SK-N-DZ (cell line): ENCODE data around the gene RCVRN. TPM values are rescaled to one million over a fixed set of nuclear protein-coding genes. Genes with fewer than 3 reads are reported as not detected.

Source experiments
- DNase-seq: peaks from one replicate; pipeline ENCODE4 v3.0.0-alpha.2; 2015; ENCODE audit warnings: low spot score
- polyA plus RNA-seq, 2 experiments: library from polyadenylated mRNA; depleted of rRNA; stranded (reverse); fragments of >200 nt; gene quantifications; 2 replicates each; pipeline ENCODE4 v1.2.3, GENCODE V29; 2014

RCVRN gene
- polyA plus RNA-seq (2014; cell fraction: cytosol; rRNA removed): not detected in 2 replicates
- not detected in 2 replicates for polyA plus RNA-seq (2014; cell fraction: nucleus; rRNA removed)

DNA sequence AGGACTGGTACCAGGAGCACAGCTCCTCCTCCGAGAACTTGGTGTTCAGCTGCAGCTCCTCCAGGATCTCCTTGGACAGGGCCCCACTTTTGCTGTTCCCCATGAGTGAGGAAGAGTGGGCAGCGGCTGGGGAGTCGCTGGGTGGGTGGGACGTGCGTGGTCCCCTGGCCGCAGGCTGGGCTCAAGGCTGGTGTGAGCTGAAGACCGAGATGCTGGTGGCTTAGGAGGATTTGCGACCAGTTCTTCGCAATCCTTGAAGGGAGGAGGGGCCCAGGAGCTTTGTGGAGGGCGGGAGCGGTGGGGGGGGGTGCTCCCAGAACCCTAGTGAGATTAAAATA is at the start of gene RCVRN:
TSS of gene RCVRN (minus strand) at position 194 of the 338 bp plus-strand sequence. CDS start at position 103, 91 bp downstream.
- DNase-seq: no peak

- no peak for DNase-seq
Measured at GRCh38 chr17:9953492-9953891, 48.4 kb upstream of the RCVRN start.

DNA sequence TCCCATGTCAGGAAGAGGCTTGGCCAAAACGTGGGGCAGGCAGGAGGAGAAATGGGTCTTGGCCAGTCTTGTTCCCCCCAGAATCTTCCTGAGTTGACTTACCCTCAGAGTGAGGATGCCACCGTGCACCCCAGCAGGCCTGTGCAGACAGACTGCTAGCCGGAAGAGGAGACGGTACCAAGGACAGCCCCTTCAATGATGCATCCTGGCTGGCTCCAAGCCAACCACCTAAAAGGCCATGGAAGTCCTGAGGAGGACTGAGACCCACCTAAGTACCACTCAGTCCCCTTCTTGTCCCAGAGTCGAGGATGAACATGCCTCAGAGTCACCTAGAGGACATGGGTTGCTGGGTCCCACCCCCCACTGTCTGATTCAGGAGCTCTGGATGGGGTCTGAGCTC is 46.7 kb upstream of the RCVRN start:
- no peak for DNase-seq

GRCh38 chr17:9948928-9949327 is 43.9 kb upstream of the RCVRN start:
- no peak for DNase-seq

- no peak for DNase-seq
Measured at GRCh38 chr17:9944704-9945103, 39.6 kb upstream of the RCVRN start.

- DNase-seq: no peak
Measured at GRCh38 chr17:9943343-9943742, 38.3 kb upstream of the RCVRN start.

DNA sequence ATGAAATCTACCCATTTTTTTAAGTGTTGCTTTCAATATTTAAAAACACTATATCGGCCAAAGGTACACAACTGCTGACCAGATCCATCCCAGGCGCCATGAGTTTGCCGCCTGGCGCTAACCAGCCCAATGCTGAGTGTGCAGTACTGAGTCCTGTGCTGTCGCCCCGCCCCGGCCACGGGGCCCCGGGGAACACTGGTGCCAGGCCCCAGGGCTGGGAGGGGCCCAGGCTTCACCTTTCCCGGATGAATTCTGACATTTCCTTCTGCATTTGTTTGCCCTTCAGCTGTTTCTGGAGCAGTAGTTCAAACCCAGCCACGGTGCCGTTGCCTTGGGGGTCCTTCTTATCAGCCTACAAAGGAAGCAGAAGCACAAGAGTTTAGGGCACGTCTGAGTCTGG is 37.8 kb upstream of the RCVRN start:
- DNase-seq: no peak

GRCh38 chr17:9941305-9941704 is 36.2 kb upstream of the RCVRN start:
- no peak for DNase-seq

DNA sequence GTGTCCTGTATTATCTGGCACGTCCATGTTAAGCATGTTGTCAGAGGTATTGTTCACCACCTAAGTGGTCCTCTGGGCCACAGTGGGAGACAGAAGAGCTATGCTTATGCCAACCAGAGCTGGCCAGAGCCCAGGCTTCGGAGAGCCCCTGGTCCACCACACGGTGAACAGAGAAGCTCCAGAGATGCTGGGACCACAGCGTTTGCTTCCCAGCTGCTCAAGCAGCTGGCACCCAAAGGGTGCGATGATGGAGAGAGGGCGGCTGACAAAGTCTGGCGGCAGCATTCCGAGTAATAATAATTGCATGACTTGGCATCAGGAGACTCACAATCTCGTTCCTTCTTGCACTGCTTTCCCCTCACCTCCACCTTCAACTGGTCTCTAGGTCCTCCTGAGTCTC is 35.8 kb upstream of the RCVRN start:
- no peak for DNase-seq

DNA sequence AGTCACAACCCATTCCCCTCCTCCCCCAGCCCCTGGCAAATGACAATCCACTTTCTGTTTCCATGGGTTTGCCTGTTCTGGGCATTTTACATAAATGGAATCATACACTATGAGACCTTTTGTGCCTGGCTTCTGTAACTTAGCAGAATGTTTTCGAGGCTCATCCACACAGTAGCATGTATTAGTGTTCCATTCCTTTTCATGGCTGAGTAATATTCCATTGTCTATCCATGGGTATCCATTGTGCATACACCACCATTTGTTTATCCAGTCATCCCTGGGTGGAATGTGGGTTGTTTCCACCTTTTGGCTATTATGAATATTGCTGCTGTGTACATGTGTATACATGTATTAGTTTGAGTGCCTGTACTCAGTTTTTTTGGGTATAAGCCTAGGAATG is 33.7 kb upstream of the RCVRN start:
- DNase-seq: no peak

- DNase-seq: no peak
Measured at GRCh38 chr17:9937901-9938300, 32.8 kb upstream of the RCVRN start.

DNA sequence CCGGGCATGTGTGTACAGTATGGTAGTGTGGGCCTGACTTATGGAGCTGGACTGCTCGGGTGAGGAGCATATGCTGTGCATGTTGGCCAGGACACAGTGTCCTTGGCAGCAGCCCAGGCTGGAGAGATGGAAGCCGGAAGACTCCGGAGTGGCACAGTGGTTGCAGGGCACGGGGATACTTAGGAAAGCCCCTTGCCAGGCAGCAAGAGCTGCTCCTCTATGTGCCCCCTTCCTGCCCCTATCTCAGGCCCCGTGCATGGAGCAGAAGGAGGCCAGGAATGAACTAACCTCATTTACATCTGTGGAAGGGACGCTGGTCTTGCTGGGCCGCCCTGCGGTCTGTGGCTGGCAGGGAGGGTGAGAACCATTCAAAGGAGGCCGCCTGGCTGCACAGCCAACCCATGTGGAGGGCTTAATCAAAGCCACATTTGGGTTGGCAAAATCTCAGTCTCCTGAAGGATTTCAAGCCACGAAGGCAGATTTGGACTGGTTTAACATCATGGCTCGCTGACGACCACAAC is 32.2 kb upstream of the RCVRN start:
- DNase-seq: no peak

- no peak for DNase-seq
Measured at GRCh38 chr17:9936095-9936494, 31.0 kb upstream of the RCVRN start.

DNA sequence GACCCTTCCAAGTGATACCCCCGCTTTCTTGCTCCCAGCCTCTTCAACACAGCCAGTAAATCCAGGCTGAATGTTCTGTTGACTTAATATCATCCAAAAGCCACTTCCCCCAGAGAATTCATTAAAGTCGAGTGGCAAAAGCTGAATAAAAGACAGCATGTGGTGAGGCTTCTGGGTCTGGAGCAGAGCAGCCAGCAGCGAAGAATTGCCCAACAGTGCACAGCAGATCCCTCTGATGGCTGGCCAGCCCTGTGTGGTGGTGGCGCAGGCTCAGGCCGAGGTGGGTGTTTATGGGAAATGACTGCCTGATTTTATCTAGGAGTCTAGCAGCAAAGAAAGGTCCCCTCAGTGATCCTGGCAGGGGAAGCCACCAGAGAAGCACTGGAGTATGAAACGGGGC is 30.3 kb upstream of the RCVRN start:
- no peak for DNase-seq

DNA sequence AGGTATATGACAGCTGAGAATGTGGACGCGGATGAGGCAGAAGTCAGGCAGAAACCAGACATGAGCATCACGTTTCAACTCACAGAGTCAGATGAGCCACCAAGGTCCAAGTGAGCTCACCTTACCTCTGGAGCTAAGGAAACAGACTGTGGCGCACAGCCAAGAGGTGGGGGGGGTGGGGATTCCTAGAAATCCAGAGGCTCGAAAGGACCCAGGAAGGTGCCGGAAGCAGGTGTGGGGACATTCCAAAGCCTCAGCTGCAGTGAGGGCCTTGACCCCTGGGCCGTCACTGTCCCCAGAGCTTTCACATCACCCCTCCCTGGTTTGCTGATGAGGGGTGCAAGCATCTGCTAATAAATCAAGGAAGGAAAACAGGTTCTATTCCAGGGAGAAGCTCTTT is 29.3 kb upstream of the RCVRN start:
- DNase-seq: no peak

- DNase-seq: no peak
Measured at GRCh38 chr17:9932491-9932890, 27.4 kb upstream of the RCVRN start.

DNA sequence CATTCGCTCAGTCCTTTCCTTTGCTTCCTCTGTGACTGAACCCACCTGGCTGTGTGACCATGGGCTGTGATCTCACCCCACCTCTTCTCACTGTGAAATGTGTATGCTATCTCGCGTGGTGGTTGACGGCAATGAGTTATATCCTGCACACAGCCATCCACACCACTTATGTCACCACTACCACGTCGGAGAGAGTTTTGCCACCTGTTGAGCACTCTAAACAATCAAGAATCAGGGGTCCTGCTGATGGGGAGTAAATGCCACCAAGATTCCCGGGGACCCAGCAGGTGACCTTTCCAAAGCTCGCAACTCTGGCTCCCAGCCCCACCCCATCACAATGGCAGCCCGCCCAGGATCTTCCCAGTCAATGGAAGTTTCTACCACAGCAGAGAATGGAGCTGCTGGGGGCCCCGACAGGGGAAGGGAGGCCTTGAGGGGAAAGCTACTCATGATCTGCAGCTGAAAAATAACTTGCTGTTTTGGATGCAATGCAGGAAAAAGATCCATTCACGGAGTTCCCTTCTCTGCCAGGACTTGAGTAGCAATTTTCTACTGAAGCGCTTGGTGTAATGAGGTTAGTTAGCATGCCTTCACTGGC is 26.2 kb upstream of the RCVRN start:
- no peak for DNase-seq

- no peak for DNase-seq
Measured at GRCh38 chr17:9929871-9930270, 24.8 kb upstream of the RCVRN start.

DNA sequence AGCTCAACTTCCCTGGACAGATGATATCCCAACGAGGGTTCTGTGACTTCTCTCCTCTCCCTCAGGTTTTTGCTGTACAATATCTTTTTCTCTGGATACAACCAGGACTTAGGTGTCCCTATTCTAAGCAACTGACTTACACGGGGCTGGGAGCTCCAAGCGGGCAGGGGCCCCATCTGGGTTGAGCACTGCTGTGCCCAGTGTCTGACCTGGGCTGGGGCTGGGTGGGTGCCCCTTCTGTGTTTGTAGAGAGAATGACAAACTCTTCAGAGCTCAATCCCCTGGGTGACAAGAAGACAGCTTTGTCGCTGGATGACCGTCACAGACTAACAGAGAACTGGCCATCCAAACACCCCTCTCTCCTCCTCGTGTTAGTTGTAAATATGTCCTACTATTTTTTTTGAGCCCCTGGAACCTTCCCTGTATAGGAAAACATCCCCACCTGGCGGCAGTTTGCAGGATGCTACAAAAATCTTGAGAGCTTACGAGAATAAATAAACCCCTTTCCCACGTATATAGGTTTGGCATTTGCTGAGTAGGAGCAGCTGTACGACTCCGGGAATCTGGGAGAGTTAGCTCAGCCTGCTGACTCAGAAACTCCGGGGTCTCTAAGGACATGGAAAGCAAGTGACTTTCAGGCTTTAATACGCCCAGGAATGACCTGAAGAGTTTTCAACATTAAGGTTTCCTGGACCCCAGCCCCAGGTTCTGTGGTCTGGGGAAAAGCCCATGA is 23.7 kb upstream of the RCVRN start:
- peak; percentile 32 for DNase-seq

DNA sequence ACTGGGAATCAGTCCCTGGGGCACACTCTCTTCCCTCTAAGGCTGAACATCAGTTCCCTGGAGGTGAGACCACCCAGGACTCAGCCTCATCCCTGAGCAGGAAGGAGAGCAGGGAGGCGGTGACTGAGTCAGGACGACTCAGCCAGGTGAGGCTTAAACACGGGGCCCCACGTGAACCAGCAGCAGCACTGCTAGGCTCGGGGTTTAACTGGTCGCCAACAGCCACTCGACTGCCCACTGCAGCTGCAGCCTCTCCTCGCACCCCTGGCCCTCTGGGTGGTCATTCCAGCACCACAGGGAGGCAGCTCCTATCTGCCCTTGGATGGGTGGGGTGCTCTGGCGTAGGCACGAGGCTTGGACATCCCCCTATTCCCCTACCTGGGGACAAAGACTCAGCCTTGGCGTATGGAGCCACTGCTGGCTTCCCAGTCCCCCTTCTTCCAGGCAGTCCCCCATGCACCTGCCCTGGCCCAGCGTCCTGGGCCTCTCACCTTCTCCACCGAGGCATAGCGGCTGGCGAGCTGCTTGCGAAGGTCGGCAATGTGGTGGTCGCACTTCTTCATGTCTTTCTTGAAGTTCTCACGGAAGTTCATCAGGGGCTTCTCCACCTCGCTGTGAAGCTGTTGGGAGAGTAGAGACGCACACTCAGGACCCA is 21.2 kb upstream of the RCVRN start:
- DNase-seq: no peak

DNA sequence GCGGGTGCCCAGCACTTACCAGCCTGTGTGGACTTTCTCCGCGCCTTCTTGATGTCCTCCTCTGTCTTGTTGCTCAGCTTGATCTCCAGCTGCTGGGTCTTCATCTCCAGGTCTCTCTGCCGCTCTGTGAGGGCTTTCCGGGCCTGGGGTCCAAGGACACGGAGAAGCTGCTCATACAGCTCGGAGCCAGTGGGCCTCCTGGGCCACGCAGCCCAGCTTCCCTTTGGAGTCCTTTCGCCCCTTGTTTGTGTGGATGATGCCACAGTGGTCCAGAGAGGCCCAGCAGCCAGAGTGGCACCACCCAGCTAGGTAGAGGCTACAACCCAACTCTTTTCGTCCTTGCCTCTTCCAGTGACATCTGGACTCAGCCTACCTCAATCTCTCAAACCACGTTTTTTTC is 20.4 kb upstream of the RCVRN start:
- no peak for DNase-seq

DNA sequence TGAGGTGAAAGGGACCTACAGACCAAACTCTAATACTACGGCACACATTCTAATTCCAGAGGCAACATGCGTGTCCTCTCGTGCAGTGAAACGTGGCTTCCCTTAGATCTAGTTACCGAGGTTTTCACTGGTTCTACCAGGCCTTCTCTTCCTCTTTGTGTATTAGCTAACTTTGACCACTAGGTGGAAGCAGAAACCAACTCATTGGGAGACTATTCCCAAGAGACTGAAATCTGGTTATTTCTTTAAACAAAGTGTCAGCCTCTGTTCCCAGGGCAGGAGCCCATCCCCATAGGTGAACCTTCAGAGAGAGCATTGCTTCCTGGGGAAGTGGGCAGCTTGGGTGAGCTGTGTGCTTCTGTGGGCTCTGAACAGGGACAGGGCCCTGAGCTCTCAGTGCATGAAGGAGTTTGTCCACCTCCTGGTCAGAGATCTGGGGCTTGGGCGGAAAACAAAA is 19.7 kb upstream of the RCVRN start:
- peak; percentile 70 for DNase-seq
